SU-DHL-6 (cell line): Measurements from ENCODE around the gene CDKL1.

Experiments used
- EZH2phosphoT487 ChIP-seq: fragments of 200-600 bp; sonication (generic), shearing (Covaris generic); conservative IDR thresholded peaks from 2 replicates; pipeline ENCODE4 v1.6.1; 2018; ENCODE audit warnings: mild to moderate bottlenecking, antibody characterized with exemption, low read length, moderate library complexity, mixed read lengths
- TF ChIP-seq, protein P1 (sequence below): fragments of 200-600 bp; sonication (generic); IDR thresholded peaks from one replicate; pipeline ENCODE4 v1.5.1; 2017; ENCODE audit warnings: antibody characterized with exemption, mild to moderate bottlenecking, low read length, moderate library complexity; ENCODE audit not compliant: insufficient read depth, poor library complexity, severe bottlenecking

DNA sequence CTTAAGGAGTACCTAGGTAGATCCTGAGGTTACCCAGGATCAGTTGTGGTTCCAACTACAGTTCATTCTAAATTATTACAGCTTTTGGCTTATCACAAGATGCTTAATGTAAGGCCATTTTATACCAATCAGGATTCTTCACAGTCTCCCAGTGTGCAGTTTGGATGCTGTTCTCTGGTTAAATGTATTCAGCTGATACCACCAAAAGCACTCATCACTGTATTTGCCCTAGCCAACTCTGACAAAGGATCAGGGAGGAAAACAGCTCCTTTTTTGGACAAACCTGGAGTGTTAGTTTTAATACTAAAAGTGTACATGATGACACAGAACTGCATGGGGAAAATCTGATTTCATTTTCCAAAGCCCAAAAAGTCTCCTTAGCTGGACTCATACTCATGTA, 65.1 kb downstream of the CDKL1 start:
- TF ChIP-seq, protein P1, sequence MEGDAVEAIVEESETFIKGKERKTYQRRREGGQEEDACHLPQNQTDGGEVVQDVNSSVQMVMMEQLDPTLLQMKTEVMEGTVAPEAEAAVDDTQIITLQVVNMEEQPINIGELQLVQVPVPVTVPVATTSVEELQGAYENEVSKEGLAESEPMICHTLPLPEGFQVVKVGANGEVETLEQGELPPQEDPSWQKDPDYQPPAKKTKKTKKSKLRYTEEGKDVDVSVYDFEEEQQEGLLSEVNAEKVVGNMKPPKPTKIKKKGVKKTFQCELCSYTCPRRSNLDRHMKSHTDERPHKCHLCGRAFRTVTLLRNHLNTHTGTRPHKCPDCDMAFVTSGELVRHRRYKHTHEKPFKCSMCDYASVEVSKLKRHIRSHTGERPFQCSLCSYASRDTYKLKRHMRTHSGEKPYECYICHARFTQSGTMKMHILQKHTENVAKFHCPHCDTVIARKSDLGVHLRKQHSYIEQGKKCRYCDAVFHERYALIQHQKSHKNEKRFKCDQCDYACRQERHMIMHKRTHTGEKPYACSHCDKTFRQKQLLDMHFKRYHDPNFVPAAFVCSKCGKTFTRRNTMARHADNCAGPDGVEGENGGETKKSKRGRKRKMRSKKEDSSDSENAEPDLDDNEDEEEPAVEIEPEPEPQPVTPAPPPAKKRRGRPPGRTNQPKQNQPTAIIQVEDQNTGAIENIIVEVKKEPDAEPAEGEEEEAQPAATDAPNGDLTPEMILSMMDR = no peak
- TF ChIP-seq EZH2phosphoT487 = no peak
